K562 (cell line): Measurements from ENCODE around the gene AGO3. TPM values are rescaled to one million over a fixed set of nuclear protein-coding genes. Genes with fewer than 3 reads are reported as not detected.

Experiments
- ADNP ChIP-seq: fragments of 200-800 bp; sonication (Bioruptor generic); IDR thresholded peaks from 2 replicates; pipeline ENCODE4 v1.6.1; 2016; ENCODE audit warnings: missing genetic modification characterization, missing compliant biosample characterization
- ASH1L ChIP-seq: fragments of 450-650 bp; IDR thresholded peaks from 2 replicates; pipeline ENCODE4 v1.6.1; 2018; ENCODE audit warnings: borderline replicate concordance, mild to moderate bottlenecking, low read depth; ENCODE audit not compliant: partially characterized antibody
- CEBPG ChIP-seq, 3 experiments: fragments of 200-800 bp in 1 of 3; sonication (Bioruptor generic) in 1 of 3; sonication (generic) in 1 of 3; formaldehyde crosslinking in 1 of 3; IDR thresholded peaks in 2 of 3; conservative IDR thresholded peaks in 1 of 3; 2 replicates each; pipeline versions ENCODE4 v1.6.1 to v1.8.0; 2016 to 2022; ENCODE audit warnings: missing compliant biosample characterization in 2 of 3, missing genetic modification characterization in 2 of 3, mild to moderate bottlenecking in 1 of 3, missing genetic modification reagents in 1 of 3
- EGR1 ChIP-seq: fragments of 450-650 bp; conservative IDR thresholded peaks from 2 replicates; pipeline ENCODE4 v1.6.1; 2017; ENCODE audit warnings: mild to moderate bottlenecking
- ETV5 ChIP-seq: sonication (generic); formaldehyde crosslinking; IDR thresholded peaks from 2 replicates; pipeline ENCODE4 v1.4.0; 2020; ENCODE audit warnings: low read depth, mild to moderate bottlenecking, missing genetic modification reagents
- FIP1L1 ChIP-seq: fragments of 200-400 bp; formaldehyde crosslinking; IDR thresholded peaks from 2 replicates; pipeline ENCODE4 v1.6.1; 2018; ENCODE audit warnings: mild to moderate bottlenecking, low read depth, low read length; ENCODE audit not compliant: poor library complexity, severe bottlenecking
- GATAD2A ChIP-seq: fragments of 450-650 bp; IDR thresholded peaks from 2 replicates; pipeline ENCODE4 v1.6.1; 2017
- HDAC6 ChIP-seq: IDR thresholded peaks from 2 replicates; pipeline ENCODE4 v1.6.1; 2012; ENCODE audit warnings: low read depth, mild to moderate bottlenecking, control low read depth, inconsistent platforms, low read length, moderate library complexity
- HMG20B ChIP-seq: fragments of 250-450 bp; sonication (Bioruptor Pico); IDR thresholded peaks from 2 replicates; pipeline ENCODE4 v1.5.0; 2021; ENCODE audit warnings: mild to moderate bottlenecking
- HMGXB4 ChIP-seq: sonication (generic); formaldehyde crosslinking; IDR thresholded peaks from 2 replicates; pipeline ENCODE4 v1.8.1; 2023; ENCODE audit warnings: mild to moderate bottlenecking, missing genetic modification reagents
- KDM2B ChIP-seq: fragments of 250-450 bp; sonication (Bioruptor Pico); IDR thresholded peaks from 2 replicates; pipeline ENCODE4 v1.8.0; 2021; ENCODE audit warnings: mild to moderate bottlenecking, moderate library complexity
- KLF13 ChIP-seq: fragments of 450-650 bp; IDR thresholded peaks from 2 replicates; pipeline ENCODE4 v1.6.1; 2016; ENCODE audit warnings: missing genetic modification characterization, low read depth, mild to moderate bottlenecking, missing compliant biosample characterization, moderate library complexity, borderline replicate concordance
- OTX1 ChIP-seq: fragments of 450-650 bp; formaldehyde crosslinking; IDR thresholded peaks from 2 replicates; pipeline ENCODE4 v1.4.0; 2022; ENCODE audit warnings: mild to moderate bottlenecking
- SAP30 ChIP-seq: fragments of 200-600 bp; sonication (generic); IDR thresholded peaks from 2 replicates; pipeline ENCODE4 v1.6.1; 2012; ENCODE audit warnings: borderline replicate concordance, low read depth, mild to moderate bottlenecking, moderate library complexity, low read length, control low read depth, inconsistent platforms; ENCODE audit not compliant: insufficient read depth, poor library complexity, severe bottlenecking
- SIN3B ChIP-seq: fragments of 450-650 bp; IDR thresholded peaks from 2 replicates; pipeline ENCODE4 v1.6.1; 2017; ENCODE audit warnings: low read depth, mild to moderate bottlenecking, moderate library complexity
- SMAD2 ChIP-seq: fragments of 150-350 bp; IDR thresholded peaks from 2 replicates; pipeline ENCODE4 v1.6.1; 2014; ENCODE audit warnings: low read depth, mild to moderate bottlenecking, low read length
- SMARCC2 ChIP-seq: fragments of 450-650 bp; IDR thresholded peaks from 2 replicates; pipeline ENCODE4 v1.6.1; 2017; ENCODE audit warnings: antibody characterized with exemption, moderate library complexity, mild to moderate bottlenecking, low read depth
- SNAPC5 ChIP-seq: fragments of 250-450 bp; sonication (Bioruptor Pico); IDR thresholded peaks from 2 replicates; pipeline ENCODE4 v1.8.0; 2021; ENCODE audit warnings: moderate library complexity, mild to moderate bottlenecking, inconsistent platforms
- SP1 ChIP-seq: sonication (generic); formaldehyde crosslinking; IDR thresholded peaks from 2 replicates; pipeline ENCODE4 v1.8.1; 2022; ENCODE audit warnings: mild to moderate bottlenecking, missing genetic modification reagents
- ZNF133 ChIP-seq: fragments of 250-450 bp; sonication (Bioruptor Pico); IDR thresholded peaks from 2 replicates; pipeline ENCODE4 v1.4.0; 2020; ENCODE audit warnings: mild to moderate bottlenecking
- ZNF134 ChIP-seq: fragments of 250-450 bp; sonication (Bioruptor Pico); conservative IDR thresholded peaks from 2 replicates; pipeline ENCODE4 v1.4.0; 2020
- ZNF23 ChIP-seq: fragments of 250-450 bp; sonication (Bioruptor Pico); IDR thresholded peaks from 2 replicates; pipeline ENCODE4 v1.4.0; 2020; ENCODE audit warnings: mild to moderate bottlenecking
- ZNF263 ChIP-seq: sonication (generic); formaldehyde crosslinking; IDR thresholded peaks from 2 replicates; pipeline ENCODE4 v1.8.0; 2022; ENCODE audit warnings: mild to moderate bottlenecking, missing genetic modification reagents, borderline replicate concordance
- ZNF507 ChIP-seq: conservative IDR thresholded peaks from 2 replicates; pipeline ENCODE4 v1.6.1; 2017; ENCODE audit warnings: missing genetic modification characterization, missing compliant biosample characterization
- ZNF77 ChIP-seq: fragments of 250-450 bp; sonication (Bioruptor Pico); IDR thresholded peaks from 2 replicates; pipeline ENCODE4 v1.5.0; 2020
- polyA plus RNA-seq, 8 experiments: library from polyadenylated mRNA; depleted of rRNA in 4 of 8; stranded (reverse) in 5 of 8; unstranded in 3 of 8; fragments of >200 nt; fragmentation: Nextera tagmentation in 2 of 8; fragmentation: Illumina TruSeq in 1 of 8; extraction: Ambion mirVana in 2 of 8; extraction: Trizol in 1 of 8; gene quantifications; 2 replicates each; pipeline versions ENCODE4 v1.2.1 to v1.2.3, GENCODE V29; 2011 to 2014; ENCODE audit warnings: inconsistent platforms in 1 of 8, missing spikeins in 1 of 8
- total RNA-seq, 7 experiments: library from RNA; depleted of rRNA in 6 of 7; stranded (reverse); fragments of >200 nt in 6 of 7; fragmentation: Illumina TruSeq in 2 of 7; extraction: Trizol in 2 of 7; gene quantifications; 2 replicates each; pipeline versions ENCODE4 v1.2.1 to v1.2.3, GENCODE V29; 2011 to 2021; ENCODE audit warnings: low replicate concordance in 1 of 7
- TF ChIP-seq, protein P1 (sequence below): fragments of 200-800 bp; sonication (Bioruptor generic); IDR thresholded peaks from 2 replicates; pipeline ENCODE4 v1.6.1; 2017; ENCODE audit warnings: missing genetic modification characterization, missing compliant biosample characterization
- TF ChIP-seq, protein P2 (sequence below): sonication (generic); formaldehyde crosslinking; IDR thresholded peaks from 2 replicates; pipeline ENCODE4 v1.8.1; 2022; ENCODE audit warnings: missing genetic modification reagents

AGO3 gene
- total and polyA plus RNA-seq, 9 of the 15 experiments (the other 6 are each of a cell fraction or from before 2014, with no cell fraction given), result 4.5 to 41.5 (median 22.7) TPM

DNA sequence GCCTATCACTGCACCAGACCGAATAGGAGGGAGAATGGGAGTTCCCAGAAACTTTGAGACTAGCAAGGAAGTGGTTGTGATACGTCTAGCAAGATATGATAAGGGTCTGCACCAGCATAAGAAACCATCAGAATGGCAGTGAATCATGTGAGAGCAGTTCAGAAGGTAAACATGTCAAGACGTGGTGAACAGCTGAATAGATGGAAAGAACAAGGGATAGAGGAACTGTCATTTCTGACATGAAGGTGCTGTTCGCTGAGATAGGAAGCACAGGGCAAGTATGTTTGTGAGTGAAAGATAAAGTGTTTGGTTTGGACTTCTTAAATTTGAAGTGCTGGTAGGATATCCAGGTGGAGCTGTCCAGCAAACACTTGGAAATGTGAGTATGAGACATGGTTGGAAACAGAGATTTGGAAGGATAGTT is 49.0 kb upstream of the AGO3 start (continued):
- TF ChIP-seq ZNF23 (CRISPR knock-in tag) (no peak), OTX1 (CRISPR knock-in tag) (no peak), ASH1L (no peak), HMGXB4 (CRISPR knock-in tag) (no peak), FIP1L1 (no peak), KLF13 (tag) (no peak), ZNF134 (CRISPR knock-in tag) (no peak), ZNF77 (no peak), HMG20B (no peak), KDM2B (CRISPR knock-in tag) (no peak), GATAD2A (no peak; the same call in 1 of the 2 replicates), SNAPC5 (CRISPR knock-in tag) (no peak), SMAD2 (no peak), SIN3B (no peak), ZNF263 (CRISPR knock-in tag) (no peak; the same call in 1 of the 2 replicates), HDAC6 (no peak), CEBPG (CRISPR knock-in tag; IDR thresholded peaks at IDR 0.05) (no peak), CEBPG (tag; conservative IDR thresholded peaks at IDR 0.05 in 1 of 2, IDR thresholded peaks at IDR 0.05 in 1 of 2) (no peak), ZNF133 (CRISPR knock-in tag) (no peak), ADNP (tag) (no peak), SAP30 (peak; percentile 85), ETV5 (no peak; the same call in 1 of the 2 replicates), SMARCC2 (no peak), SP1 (CRISPR knock-in tag) (peak; percentile 73; the same call in 1 of the 2 replicates), ZNF507 (no peak), EGR1 (no peak)
- TF ChIP-seq, protein P1, sequence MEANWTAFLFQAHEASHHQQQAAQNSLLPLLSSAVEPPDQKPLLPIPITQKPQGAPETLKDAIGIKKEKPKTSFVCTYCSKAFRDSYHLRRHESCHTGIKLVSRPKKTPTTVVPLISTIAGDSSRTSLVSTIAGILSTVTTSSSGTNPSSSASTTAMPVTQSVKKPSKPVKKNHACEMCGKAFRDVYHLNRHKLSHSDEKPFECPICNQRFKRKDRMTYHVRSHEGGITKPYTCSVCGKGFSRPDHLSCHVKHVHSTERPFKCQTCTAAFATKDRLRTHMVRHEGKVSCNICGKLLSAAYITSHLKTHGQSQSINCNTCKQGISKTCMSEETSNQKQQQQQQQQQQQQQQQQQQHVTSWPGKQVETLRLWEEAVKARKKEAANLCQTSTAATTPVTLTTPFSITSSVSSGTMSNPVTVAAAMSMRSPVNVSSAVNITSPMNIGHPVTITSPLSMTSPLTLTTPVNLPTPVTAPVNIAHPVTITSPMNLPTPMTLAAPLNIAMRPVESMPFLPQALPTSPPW, result peak; percentile 20; the same call in 1 of the 2 replicates
- TF ChIP-seq, protein P2, sequence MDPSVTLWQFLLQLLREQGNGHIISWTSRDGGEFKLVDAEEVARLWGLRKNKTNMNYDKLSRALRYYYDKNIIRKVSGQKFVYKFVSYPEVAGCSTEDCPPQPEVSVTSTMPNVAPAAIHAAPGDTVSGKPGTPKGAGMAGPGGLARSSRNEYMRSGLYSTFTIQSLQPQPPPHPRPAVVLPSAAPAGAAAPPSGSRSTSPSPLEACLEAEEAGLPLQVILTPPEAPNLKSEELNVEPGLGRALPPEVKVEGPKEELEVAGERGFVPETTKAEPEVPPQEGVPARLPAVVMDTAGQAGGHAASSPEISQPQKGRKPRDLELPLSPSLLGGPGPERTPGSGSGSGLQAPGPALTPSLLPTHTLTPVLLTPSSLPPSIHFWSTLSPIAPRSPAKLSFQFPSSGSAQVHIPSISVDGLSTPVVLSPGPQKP (CRISPR knock-in tag), result no peak
